ENCODE results near the gene FAM168A. TPM values are rescaled to one million over a fixed set of nuclear protein-coding genes. Genes with fewer than 3 reads are reported as not detected.

The FAM168A gene
- total RNA-seq, 1 donor from 2014 or later = 21.4 TPM

GRCh38 chr11:73384125-73384441, 213.8 kb downstream of the FAM168A start:
- H3K4me1 ChIP-seq = peaks cover 67% of the 10 kb centered on the region
- no peak for TF ChIP-seq POLR2A (IDR thresholded peaks at IDR 0.05)
- no peak for TF ChIP-seq POLR2AphosphoS5 (IDR thresholded peaks at IDR 0.05; ENCODE audit: insufficient read depth in 1 of 2, low read depth in 1 of 2)
- no peak for TF ChIP-seq CTCF (IDR thresholded peaks at IDR 0.05)
- H3K27me3 ChIP-seq = no peaks in the 10 kb centered on the region
- H3K27ac ChIP-seq = no peak overlapping the region
- intact Hi-C loops (cut with DNase I) = no loop called here
- no peak overlapping the region for H3K4me3 ChIP-seq
- DNase-seq (ENCODE audit: extremely low spot score in 2 of 2) = no peak
- no peaks in the 10 kb centered on the region for H3K36me3 ChIP-seq
- no peaks in the 10 kb centered on the region for H3K9me3 ChIP-seq

- H3K27me3 ChIP-seq = no peaks in the 10 kb centered on the region
- DNase-seq (ENCODE audit: extremely low spot score in 2 of 2) = no peak
- intact Hi-C loops (cut with DNase I) = no loop called here
- no peak overlapping the region for H3K27ac ChIP-seq
- no peak overlapping the region for H3K4me3 ChIP-seq
- H3K9me3 ChIP-seq = no peaks in the 10 kb centered on the region
- H3K4me1 ChIP-seq = peaks cover 61% of the 10 kb centered on the region
- H3K36me3 ChIP-seq = no peaks in the 10 kb centered on the region
- TF ChIP-seq POLR2A (IDR thresholded peaks at IDR 0.05) (no peak), POLR2AphosphoS5 (IDR thresholded peaks at IDR 0.05; ENCODE audit: insufficient read depth in 1 of 2, low read depth in 1 of 2) (no peak), CTCF (IDR thresholded peaks at IDR 0.05) (no peak)
Measured at GRCh38 chr11:73383249-73384124, 214.4 kb downstream of the FAM168A start.

- no peaks in the 10 kb centered on the region for H3K9me3 ChIP-seq
- H3K4me3 ChIP-seq = no peak overlapping the region
- H3K27me3 ChIP-seq = no peaks in the 10 kb centered on the region
- H3K4me1 ChIP-seq = peaks cover 54% of the 10 kb centered on the region
- DNase-seq (ENCODE audit: extremely low spot score in 2 of 2) = no peak
- intact Hi-C loops (cut with DNase I) = no loop called here
- TF ChIP-seq POLR2AphosphoS5 (IDR thresholded peaks at IDR 0.05; ENCODE audit: insufficient read depth in 1 of 2, low read depth in 1 of 2) = no peak
- TF ChIP-seq POLR2A (IDR thresholded peaks at IDR 0.05) = no peak
- TF ChIP-seq CTCF (IDR thresholded peaks at IDR 0.05) = no peak
- no peak overlapping the region for H3K27ac ChIP-seq
- no peaks in the 10 kb centered on the region for H3K36me3 ChIP-seq
Measured at GRCh38 chr11:73382747-73383146, 215.2 kb downstream of the FAM168A start.

GRCh38 chr11:73382183-73382582, 215.7 kb downstream of the FAM168A start:
- no peak overlapping the region for H3K27ac ChIP-seq
- H3K9me3 ChIP-seq = no peaks in the 10 kb centered on the region
- peaks cover 54% of the 10 kb centered on the region for H3K4me1 ChIP-seq
- no peaks in the 10 kb centered on the region for H3K36me3 ChIP-seq
- H3K27me3 ChIP-seq = no peaks in the 10 kb centered on the region
- no peak for DNase-seq (ENCODE audit: extremely low spot score in 2 of 2)
- no peak overlapping the region for H3K4me3 ChIP-seq
- TF ChIP-seq POLR2AphosphoS5 (IDR thresholded peaks at IDR 0.05; ENCODE audit: insufficient read depth in 1 of 2, low read depth in 1 of 2) (no peak), POLR2A (IDR thresholded peaks at IDR 0.05) (no peak), CTCF (IDR thresholded peaks at IDR 0.05) (no peak)
- intact Hi-C loops (cut with DNase I) = no loop called here

GRCh38 chr11:73381589-73381988, 216.3 kb downstream of the FAM168A start:
- peaks cover 54% of the 10 kb centered on the region for H3K4me1 ChIP-seq

More at GRCh38 chr11:73381589-73381988, 216.3 kb downstream of the FAM168A start:
- H3K36me3 ChIP-seq = no peaks in the 10 kb centered on the region
- H3K4me3 ChIP-seq = no peak overlapping the region
- no peaks in the 10 kb centered on the region for H3K9me3 ChIP-seq
- TF ChIP-seq POLR2A (IDR thresholded peaks at IDR 0.05) = no peak
- DNase-seq (ENCODE audit: extremely low spot score in 2 of 2) = no peak
- intact Hi-C loops (cut with DNase I) = no loop called here
- no peak overlapping the region for H3K27ac ChIP-seq
- no peaks in the 10 kb centered on the region for H3K27me3 ChIP-seq
